ENCODE measurements around the gene TYSND1. TPM values are rescaled to one million over a fixed set of nuclear protein-coding genes. Genes with fewer than 3 reads are reported as not detected.

Gene TYSND1
- total RNA-seq, result 10 to 100 TPM in 1 of 5 donors, 1 to 10 TPM in 4; 1.2 to 79.4 (median 3.9) TPM
- 10 to 100 TPM in 1 of 3 donors, 1 to 10 TPM in 2; 4.8 to 16.3 (median 5.5) TPM for polyA plus RNA-seq
- long read RNA-seq, donor 1, partial matches to known transcripts, result 0 of 4 reads
- long read RNA-seq, donor 1, other reads (novel, unspliced or antisense), result 0 of 4 reads
- long read RNA-seq, donor 2, partial matches to known transcripts, result 0 of 2 reads
- long read RNA-seq, donor 2, other reads (novel, unspliced or antisense), result 0 of 2 reads
- long read RNA-seq, donor 3, partial matches to known transcripts, result 0 of 3 reads
- long read RNA-seq, donor 3, other reads (novel, unspliced or antisense), result 0 of 3 reads
- long read RNA-seq, donor 4, partial matches to known transcripts, result 0 of 1 reads
- long read RNA-seq, donor 4, other reads (novel, unspliced or antisense), result 0 of 1 reads
- long read RNA-seq, donor 5, transcript TYSND1-201 (4 exons, 3,644 nt), result major isoform, 5 of 6 reads
- long read RNA-seq, donor 5, partial matches to known transcripts, result 0 of 6 reads
- long read RNA-seq, donor 5, other reads (novel, unspliced or antisense), result 0 of 6 reads
- long read RNA-seq, donor 6, transcript TYSND1-201 (4 exons, 3,644 nt), result major isoform, 7 of 15 reads
- long read RNA-seq, donor 6, transcript TYSND1-204 (3 exons, 3,341 nt), result major isoform, 7 of 15 reads
- long read RNA-seq, donor 6, partial matches to known transcripts, result 0 of 15 reads
- long read RNA-seq, donor 6, other reads (novel, unspliced or antisense), result 0 of 15 reads
- long read RNA-seq, donor 7, partial matches to known transcripts, result 0 of 2 reads
- long read RNA-seq, donor 7, other reads (novel, unspliced or antisense), result 0 of 2 reads
- long read RNA-seq, donor 8, partial matches to known transcripts, result 0 of 6 reads
- long read RNA-seq, donor 8, other reads (novel, unspliced or antisense), result 0 of 6 reads
- long read RNA-seq, donor 9, partial matches to known transcripts, result 0 of 1 reads
- long read RNA-seq, donor 9, other reads (novel, unspliced or antisense), result 0 of 1 reads
- long read RNA-seq, donor 10, partial matches to known transcripts, result 0 of 4 reads
- long read RNA-seq, donor 10, other reads (novel, unspliced or antisense), result 0 of 4 reads

DNA sequence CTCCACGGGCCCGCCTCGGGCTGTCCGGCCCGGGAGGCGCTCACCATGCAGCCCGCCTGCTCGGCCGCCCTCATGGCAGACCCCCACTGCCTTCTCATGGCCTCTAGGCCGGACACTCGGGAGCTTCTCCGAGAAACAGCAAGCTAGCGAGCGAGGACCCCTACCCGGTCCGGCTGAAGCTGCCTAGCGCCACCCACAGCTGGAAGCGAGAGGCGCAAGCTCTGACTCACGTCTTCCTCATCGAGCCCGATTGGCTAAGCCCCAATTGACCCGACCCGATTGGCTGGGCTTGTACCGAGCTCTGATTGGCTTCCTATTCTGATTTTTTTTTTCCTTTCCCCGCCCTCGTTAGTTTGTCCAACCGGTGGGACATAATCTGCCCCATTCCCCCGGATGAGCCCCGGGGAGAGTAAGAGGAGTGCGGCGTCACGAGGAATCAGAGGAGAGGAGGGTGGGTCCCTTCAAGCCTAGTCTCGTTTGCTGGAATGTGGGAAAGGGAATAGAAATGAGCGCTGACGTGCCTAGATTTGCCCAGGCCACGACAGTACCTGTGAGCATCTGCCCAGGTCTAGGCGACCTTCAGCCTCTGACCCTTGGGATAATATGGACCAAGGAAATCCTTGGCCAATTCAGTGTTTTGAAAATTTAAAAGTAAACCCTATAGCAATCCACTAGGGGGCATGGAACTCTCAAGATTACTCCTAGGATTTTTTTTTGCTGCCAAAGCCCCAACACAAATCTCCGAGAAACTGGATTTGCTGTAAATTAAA, at the start of gene TYSND1:
TSS of gene TYSND1 (minus strand) at position 212 of the 770 bp plus-strand sequence. CDS start at position 98, 114 bp downstream.
- no peaks in the 10 kb centered on the region for H3K9me3 ChIP-seq

DNA sequence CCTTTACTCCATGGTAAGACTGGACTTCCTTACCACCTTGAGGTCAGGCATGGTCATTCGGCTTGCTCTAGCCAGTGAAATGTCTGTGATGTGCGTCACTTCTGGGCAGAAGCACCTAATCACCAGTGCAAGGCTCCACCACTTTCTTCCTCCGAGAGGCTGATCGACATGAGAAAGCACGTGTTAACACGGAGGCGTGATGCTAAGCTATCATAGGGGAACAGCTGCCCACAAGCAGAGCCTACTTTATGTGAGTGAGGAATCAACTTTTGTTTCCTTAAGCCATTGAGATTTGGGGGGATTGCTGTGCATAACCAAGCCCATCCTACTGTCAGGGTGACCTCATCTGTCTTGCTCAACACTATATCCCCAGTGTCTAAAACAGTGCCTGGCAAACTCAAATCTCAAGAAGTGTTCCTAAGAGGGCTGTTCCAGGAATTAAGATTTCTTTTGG, 46.9 kb upstream of the TYSND1 start:
- 95 to 99% (median 97%) methylated on average over 7 of the region's 7 CpGs for WGBS, 5 donors
- Histone ChIP-seq H3K9me3 (no peaks in the 10 kb centered on the region), H3K4me3 (no peak overlapping the region), H3K27me3 (no peaks in the 10 kb centered on the region), H3K4me1 (peaks cover 14 to 36% (median 25%) of the 10 kb centered on the region in 4 donors), H3K36me3 (peaks cover 0 to 17% (median 8%) of the 10 kb centered on the region in 4 donors), H3K27ac (peak overlapping the region in 4 of 5 donors; percentile 58 to 78 (median 63))
- TF ChIP-seq EP300 (IDR thresholded peaks at IDR 0.05), result no peak
- TF ChIP-seq, protein P1, sequence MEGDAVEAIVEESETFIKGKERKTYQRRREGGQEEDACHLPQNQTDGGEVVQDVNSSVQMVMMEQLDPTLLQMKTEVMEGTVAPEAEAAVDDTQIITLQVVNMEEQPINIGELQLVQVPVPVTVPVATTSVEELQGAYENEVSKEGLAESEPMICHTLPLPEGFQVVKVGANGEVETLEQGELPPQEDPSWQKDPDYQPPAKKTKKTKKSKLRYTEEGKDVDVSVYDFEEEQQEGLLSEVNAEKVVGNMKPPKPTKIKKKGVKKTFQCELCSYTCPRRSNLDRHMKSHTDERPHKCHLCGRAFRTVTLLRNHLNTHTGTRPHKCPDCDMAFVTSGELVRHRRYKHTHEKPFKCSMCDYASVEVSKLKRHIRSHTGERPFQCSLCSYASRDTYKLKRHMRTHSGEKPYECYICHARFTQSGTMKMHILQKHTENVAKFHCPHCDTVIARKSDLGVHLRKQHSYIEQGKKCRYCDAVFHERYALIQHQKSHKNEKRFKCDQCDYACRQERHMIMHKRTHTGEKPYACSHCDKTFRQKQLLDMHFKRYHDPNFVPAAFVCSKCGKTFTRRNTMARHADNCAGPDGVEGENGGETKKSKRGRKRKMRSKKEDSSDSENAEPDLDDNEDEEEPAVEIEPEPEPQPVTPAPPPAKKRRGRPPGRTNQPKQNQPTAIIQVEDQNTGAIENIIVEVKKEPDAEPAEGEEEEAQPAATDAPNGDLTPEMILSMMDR (IDR thresholded peaks at IDR 0.05), result no peak
- no peak for TF ChIP-seq POLR2AphosphoS5 (IDR thresholded peaks at IDR 0.05)
- TF ChIP-seq POLR2A (IDR thresholded peaks at IDR 0.05), result no peak
- intact Hi-C loops (cut with DNase I; ENCODE audit: low total_unique reads), result no loop called here
- no peak for DNase-seq

More for the DNA sequence above, at the start of gene TYSND1:
- Histone ChIP-seq H3K27me3 (no peaks in the 10 kb centered on the region), H3K27ac (peak within 1 kb of the TSS; percentile 84 to 95 (median 91)), H3K4me3 (peak within 1 kb of the TSS; percentile 57 to 88 (median 76)), H3K4me1 (peaks cover 17 to 34% (median 28%) of the 10 kb centered on the region in 4 donors), H3K36me3 (peaks cover 16 to 40% (median 32%) of the 10 kb centered on the region in 4 donors)
- TF ChIP-seq POLR2A (IDR thresholded peaks at IDR 0.05) (peak in 2 of 4 donors; percentile 15 to 37), POLR2AphosphoS5 (IDR thresholded peaks at IDR 0.05) (peak; percentile 72 to 88 (median 86)), EP300 (IDR thresholded peaks at IDR 0.05) (no peak)
- TF ChIP-seq, protein P1 (IDR thresholded peaks at IDR 0.05), result peak in 5 of 7 experiments; percentile 39 to 79 (median 72)
- intact Hi-C loops (cut with DNase I; ENCODE audit: low total_unique reads), result no loop called here
- 0 to 2% (median 1%) methylated on average over 28 to 39 of the region's 39 CpGs for WGBS, 5 donors
- DNase-seq, result peak; percentile 98 to 99

DNA sequence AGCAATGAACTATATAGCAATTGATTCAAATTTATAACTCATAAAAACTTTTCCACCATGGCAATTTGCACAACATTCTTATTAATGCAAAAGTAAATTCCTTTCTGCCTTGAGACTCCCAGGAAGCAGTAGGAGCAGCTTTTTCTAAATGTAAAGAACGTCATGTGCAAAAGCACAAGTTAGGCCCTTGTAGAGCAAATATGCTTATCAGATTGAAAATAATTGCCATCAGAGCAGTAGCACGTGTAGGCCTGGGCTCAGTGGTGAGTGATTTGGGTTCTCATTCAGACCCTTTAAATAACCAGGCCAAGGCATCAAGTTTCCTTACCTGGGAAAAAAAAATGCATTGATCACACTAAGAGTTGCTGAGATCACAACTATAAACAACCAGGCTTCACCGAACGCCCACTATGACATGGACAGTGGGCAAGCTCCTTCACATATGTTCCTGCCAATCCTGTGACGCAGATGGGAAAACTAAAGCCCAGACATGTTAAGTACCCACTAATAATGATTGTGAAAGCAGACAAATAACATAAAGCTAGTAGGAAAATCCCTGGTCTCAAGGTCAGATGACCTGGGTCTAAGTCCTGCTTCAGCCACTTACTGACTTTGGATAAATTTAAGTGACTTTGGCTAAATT, 45.9 kb upstream of the TYSND1 start:
- peaks cover 0 to 10% (median 0%) of the 10 kb centered on the region in 4 donors for H3K36me3 ChIP-seq
- peak overlapping the region; percentile 42 to 78 (median 60) for H3K27ac ChIP-seq
- peaks cover 14 to 36% (median 25%) of the 10 kb centered on the region in 4 donors for H3K4me1 ChIP-seq
- DNase-seq, result peak; percentile 32 to 47
- TF ChIP-seq POLR2A (IDR thresholded peaks at IDR 0.05) (no peak), POLR2AphosphoS5 (IDR thresholded peaks at IDR 0.05) (no peak), EP300 (IDR thresholded peaks at IDR 0.05) (no peak)
- TF ChIP-seq, protein P1 (IDR thresholded peaks at IDR 0.05), result no peak
- H3K9me3 ChIP-seq, result no peaks in the 10 kb centered on the region
- H3K27me3 ChIP-seq, result no peaks in the 10 kb centered on the region
- H3K4me3 ChIP-seq, result no peak overlapping the region
- 47 to 69% (median 59%) methylated on average over 5 of the region's 5 CpGs for WGBS, 5 donors
- intact Hi-C loops (cut with DNase I; ENCODE audit: low total_unique reads), result no loop called here
